GM18502 (cell line): ENCODE measurements around the gene PAAF1.

Experiments
- ATAC-seq: cut with Tn5 transposase; IDR thresholded peaks from one replicate; pipeline ENCODE4 v1.9.1; 2021; ENCODE audit warnings: mild to moderate bottlenecking; ENCODE audit not compliant: unreplicated experiment, poor library complexity

Gene PAAF1

GRCh38 chr11:73969991-73970800 lies 93.4 kb downstream of the PAAF1 start:
- no peak for ATAC-seq

GRCh38 chr11:73971175-73971719 lies 94.4 kb downstream of the PAAF1 start:
- no peak for ATAC-seq

DNA sequence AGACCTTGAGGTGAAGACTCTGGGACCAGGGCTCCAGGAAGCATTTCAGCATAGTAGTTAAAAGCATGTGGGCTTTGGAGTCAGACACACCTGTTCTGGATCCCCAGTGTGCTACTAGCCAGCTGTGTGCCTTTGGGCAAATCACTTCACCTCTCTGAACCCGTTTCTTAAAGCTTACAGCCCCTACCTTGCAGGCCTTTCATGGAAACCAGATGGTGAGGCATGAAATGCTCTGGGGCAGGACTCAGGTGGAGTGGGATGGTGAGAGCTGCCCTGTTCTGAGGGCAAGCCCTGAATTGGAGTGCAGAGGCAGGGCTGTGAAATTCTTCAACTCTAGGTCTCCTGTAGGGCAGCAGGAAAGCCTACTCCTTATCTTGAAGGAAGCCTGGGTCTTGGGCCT lies 95.4 kb downstream of the PAAF1 start:
- no peak for ATAC-seq

DNA sequence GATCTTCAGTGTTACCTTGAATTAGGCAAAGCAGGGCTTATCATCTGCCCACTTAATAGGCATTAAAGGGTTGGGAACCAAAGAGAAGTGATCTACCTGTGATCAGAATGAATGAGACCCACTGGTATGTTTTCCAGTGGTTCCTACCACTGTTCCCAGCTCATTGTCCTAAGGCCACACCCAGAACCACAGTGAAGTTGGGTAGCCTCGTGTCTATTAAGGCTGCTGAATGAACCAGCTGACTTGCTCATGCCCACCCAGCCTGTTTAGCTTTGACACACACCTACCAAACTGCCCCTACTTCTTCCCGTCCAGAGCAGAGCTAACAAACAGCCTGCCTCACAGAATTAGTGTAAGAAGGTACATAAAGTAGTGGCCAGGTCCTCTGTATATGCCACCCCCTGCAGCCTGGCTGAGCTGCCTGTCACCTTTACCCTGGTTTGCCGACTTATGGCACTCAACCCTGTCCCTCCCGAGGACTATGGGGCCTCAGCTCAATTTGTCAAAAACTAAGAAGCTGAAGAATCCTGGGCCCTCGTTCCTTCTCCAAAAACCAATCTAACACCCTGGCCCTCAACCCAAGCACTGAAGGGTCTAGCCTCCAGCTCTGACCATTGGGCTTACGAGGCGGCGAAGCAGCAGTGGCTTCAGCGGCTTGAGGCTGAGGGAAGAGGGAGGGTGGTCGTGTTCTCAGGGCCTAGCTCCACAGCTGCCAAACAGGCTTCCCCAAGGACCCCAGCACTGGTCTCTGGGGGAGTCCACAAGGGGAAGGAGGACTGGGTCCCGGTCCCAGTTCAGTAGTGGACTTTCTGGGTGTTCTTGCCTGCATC lies 96.0 kb downstream of the PAAF1 start:
- ATAC-seq = no peak

DNA sequence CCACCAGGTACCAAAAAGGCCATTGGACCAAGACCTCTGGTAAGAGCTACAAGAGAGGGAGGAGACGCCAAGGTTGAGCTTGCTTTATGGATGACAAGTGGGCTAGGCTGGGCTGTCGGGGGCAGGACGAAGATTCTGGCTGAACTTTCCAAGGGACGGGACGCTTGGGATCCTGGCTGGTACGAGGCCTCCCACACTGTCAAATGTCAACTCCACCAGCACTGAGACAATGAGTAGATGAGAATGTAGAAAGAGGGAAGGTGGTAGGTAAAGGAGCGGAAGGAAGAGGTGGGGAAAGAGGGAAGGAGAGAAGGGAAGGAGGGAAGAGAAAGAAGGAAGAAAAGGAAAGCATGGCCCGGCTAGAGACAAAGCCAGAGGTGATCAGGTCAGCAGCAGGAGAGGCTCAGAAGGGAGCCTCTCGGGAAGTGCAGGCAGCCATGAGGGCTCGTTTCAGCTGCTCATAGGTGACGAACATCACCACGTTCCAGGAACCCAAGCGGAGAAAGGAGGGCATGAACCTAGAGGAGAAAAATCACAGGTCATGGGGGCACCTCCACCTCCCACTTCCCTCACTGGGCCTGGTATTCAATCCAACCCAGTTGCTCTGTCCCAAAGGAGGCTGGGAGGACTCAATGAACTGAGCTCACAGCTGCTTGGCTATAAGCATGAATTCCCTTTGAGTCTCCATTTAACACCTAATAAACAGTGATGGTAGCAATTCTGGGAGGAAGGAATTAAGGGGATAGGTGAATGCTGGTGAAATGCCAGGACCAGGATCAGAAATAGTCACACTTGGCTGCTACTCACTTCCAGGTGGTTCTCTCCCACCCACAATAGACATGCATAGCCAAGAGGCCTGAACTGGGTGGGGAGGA lies 98.0 kb downstream of the PAAF1 start:
- ATAC-seq = no peak

DNA sequence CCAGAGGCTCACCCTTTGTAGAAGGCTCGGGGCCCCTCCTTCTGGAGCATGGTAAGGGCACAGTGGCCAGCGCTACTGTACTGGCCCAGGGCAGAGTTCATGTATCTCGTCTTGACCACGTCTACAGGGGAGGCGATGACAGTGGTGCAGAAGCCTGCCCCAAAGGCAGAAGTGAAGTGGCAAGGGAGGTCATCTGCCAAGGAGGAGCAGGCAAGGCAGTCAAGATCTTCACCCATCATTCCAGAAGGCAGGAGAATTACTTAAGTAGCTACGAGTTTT lies 98.6 kb downstream of the PAAF1 start:
- no peak for ATAC-seq

DNA sequence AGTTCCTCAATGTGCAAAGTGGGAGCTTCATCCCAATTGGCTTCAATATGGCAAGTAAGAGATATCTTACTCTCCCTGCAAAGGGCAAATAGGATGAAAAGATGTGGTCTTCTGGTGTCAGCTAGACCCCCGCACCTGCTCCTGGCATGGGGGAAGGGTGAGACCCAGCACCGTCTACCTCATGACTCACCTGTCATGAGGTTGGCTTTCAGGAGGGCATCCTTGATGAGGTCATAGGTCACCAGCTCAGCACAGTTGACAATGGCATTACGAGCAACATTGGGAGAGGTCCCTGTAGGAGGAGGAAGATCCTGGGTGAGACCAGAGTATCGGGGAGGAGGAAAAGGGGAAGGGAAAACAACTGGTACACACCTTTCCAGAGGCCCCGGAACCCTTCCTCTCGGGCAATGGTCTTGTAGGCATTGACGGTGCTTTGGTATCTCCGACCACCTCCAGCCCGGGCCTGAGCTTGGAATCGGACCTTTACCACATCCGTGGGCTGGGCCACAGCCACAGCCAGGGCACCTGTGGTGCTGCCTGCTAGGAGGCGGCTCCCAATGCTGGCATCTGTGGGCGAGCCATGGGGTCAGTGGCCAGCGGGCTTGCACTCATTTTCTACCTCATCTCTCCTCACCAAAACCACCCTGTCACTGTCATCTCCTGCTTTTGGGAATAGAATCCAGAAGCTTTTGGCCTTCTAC lies 99.8 kb downstream of the PAAF1 start:
- ATAC-seq = no peak

- no peak for ATAC-seq
These were observed 101.2 kb downstream of the PAAF1 start for GRCh38 chr11:73977856-73978519.

GRCh38 chr11:73978576-73979086 lies 101.8 kb downstream of the PAAF1 start:
- no peak for ATAC-seq

DNA sequence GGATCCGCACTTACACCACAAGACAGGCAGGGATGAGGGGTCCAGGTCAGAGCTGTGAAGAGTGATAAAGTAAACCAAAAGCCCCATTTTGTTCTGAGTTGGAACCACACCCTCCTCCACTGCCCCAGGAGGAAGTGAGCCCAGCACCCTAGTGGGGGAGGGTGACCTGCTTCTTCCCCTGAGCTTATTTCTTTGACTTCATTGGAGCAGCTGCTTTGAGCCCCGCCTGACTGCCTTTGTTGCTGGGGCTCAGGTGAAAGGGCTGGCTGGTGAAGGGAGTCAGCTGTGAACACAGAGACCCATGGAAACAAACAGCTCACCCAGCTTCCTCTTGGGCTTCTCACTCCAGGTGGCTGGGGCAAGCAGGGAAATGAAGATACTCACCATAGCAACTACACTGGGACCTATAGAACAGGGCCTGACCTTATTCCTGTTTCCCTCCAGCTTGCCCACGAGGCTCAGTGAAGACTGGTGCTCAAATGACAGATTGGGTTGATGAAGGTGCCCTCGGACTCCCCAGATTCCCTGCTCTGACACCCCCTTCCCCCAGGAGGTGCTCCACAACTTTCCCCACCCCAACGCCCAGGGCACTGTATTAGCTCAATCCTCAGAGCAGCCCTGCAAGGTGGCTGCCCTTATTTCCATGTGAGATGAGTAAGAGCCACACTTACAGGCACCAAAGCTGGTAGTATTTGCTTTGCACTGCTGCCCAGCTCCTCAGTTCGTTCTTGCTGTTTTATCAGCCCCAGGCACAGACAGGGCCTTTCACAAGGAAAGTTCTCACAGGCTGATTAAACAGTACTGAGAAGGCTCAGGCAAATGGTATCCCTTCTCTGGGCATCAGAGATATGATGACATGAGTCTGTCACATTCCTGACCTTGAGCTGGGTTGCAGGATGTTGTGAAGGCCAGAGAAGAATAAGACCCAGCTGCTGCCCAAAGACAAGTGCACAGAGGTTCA lies 103.5 kb downstream of the PAAF1 start:
- ATAC-seq = peak; percentile 50
